Coronary artery (tissue), 2 donors: ENCODE results near the gene PPP2R3C.

Experiments used
- DNase-seq: peaks from one replicate; pipeline ENCODE4 v3.0.0-alpha.2; 2017; ENCODE audit warnings: low spot score
- H3K27ac ChIP-seq, 2 donors: fragments of 200-600 bp; sonication (generic); one replicate each; pipeline ENCODE4 v1.5.1; 2016 to 2019
- H3K4me3 ChIP-seq: fragments of 200-600 bp; sonication (generic); 2 replicates; pipeline ENCODE4 v1.5.1; 2016; ENCODE audit warnings: mild to moderate bottlenecking, moderate library complexity
- TF ChIP-seq, protein P1 (sequence below): fragments of 200-600 bp; sonication (generic); IDR thresholded peaks from one replicate; pipeline ENCODE4 v1.5.1; 2019; ENCODE audit warnings: antibody characterized with exemption

PPP2R3C gene

GRCh38 chr14:35133542-35134328, 11.9 kb upstream of the PPP2R3C start:
- H3K27ac ChIP-seq: no peak overlapping the region
- TF ChIP-seq, protein P1, sequence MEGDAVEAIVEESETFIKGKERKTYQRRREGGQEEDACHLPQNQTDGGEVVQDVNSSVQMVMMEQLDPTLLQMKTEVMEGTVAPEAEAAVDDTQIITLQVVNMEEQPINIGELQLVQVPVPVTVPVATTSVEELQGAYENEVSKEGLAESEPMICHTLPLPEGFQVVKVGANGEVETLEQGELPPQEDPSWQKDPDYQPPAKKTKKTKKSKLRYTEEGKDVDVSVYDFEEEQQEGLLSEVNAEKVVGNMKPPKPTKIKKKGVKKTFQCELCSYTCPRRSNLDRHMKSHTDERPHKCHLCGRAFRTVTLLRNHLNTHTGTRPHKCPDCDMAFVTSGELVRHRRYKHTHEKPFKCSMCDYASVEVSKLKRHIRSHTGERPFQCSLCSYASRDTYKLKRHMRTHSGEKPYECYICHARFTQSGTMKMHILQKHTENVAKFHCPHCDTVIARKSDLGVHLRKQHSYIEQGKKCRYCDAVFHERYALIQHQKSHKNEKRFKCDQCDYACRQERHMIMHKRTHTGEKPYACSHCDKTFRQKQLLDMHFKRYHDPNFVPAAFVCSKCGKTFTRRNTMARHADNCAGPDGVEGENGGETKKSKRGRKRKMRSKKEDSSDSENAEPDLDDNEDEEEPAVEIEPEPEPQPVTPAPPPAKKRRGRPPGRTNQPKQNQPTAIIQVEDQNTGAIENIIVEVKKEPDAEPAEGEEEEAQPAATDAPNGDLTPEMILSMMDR: no peak
- DNase-seq: no peak
- H3K4me3 ChIP-seq: no peak overlapping the region

DNA sequence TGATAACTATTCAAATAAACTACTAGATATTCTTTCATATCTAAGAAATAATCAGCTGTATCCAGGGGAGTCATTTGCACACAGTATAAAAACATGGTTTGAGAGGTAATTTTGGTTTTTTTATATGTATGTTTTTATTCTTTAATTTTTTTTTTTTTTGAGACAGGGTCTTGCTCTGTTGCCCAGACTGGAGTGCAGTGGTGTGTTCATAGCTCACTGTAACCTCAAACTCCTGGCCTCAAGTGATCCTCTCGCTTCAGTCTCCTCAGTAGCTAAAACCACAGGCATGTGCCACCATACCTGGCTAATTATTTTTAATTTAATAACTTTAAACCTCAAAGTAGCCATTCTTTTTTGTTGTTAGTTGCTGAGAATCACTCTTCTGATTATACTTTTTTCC, 2.3 kb upstream of the PPP2R3C start:
- DNase-seq: no peak
- TF ChIP-seq, protein P1: no peak
- Histone ChIP-seq H3K27ac (no peak overlapping the region), H3K4me3 (no peak overlapping the region)

DNA sequence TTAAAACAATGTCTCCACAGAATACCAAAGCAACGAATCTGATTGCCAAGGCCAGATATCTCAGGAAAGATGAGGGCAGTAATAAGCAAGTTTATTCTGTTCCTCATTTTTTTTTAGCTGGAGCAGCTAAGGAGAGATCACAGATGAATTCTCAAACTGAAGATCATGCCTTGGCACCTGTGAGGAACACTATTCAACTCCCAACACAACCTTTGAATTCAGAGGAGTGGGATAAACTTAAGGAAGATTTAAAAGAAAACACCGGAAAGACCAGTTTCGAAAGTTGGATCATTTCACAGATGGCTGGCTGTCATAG, 1.6 kb upstream of the PPP2R3C start:
- TF ChIP-seq, protein P1: no peak
- peak overlapping the region; percentile 87 to 92 for H3K27ac ChIP-seq
- peak overlapping the region; percentile 80 for H3K4me3 ChIP-seq
- DNase-seq: no peak

- TF ChIP-seq, protein P1: no peak
- peak overlapping the region; percentile 87 to 92 for H3K27ac ChIP-seq
- DNase-seq: no peak
- H3K4me3 ChIP-seq: peak overlapping the region; percentile 80
Measured at GRCh38 chr14:35122696-35123387, 1.1 kb upstream of the PPP2R3C start.

DNA sequence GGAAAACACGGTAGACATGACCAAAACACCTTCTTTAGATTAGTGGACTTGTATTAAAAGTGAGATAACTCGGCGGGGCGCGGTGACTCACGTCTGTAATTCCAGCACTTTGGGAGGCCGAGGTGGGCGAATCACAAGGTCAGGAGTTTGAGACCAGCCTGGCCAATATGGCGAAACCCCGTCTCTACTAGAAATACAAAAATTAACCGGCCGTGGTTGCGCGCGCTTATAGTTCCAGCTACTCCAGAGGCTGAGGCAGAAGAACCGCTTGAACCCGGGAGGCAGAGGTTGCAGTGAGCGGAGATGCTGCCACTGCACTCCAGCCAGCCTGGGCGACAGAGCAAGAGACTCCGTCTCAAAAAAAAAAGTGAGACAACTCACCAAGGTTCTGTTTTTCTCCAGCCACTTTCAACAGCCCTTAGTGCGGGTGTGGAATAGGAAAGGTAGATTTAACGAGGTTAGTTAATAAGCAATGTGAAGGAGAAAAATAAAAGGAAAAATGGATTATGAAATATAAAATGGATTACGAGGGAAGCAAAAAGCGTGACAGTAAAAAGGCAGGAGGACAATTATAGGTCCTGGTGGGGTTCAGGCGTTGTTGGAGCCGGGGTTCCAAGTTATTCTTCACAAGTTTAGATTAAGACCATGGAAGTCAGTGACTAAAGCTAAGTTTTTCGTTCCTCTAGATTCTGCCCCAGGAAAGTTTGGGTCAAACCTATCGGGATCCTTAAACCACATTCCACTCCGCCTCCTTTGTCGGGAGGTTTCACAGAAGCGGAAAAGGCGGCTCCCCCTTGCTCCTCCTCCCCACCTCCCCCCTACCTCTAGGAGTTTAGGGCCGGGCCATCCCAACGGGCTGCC, 534 bp downstream of the PPP2R3C start:
- Histone ChIP-seq H3K27ac (peak overlapping the region; percentile 87 to 92), H3K4me3 (peak overlapping the region; percentile 80)
- no peak for DNase-seq
- TF ChIP-seq, protein P1: no peak

GRCh38 chr14:35117112-35117511, 4.7 kb downstream of the PPP2R3C start:
- Histone ChIP-seq H3K4me3 (no peak overlapping the region), H3K27ac (no peak overlapping the region)
- DNase-seq: no peak
- TF ChIP-seq, protein P1: no peak
